Body of pancreas (tissue), 4 donors: ENCODE data around the gene DYNLT4.
"Not testable (repeated sequence)": the region's sequence is repeated elsewhere in the genome, so short reads cannot be mapped to it uniquely, and the experiment has no call there.

Source experiments
- POLR2A ChIP-seq, 3 donors: fragments of 450-650 bp; IDR thresholded peaks; one replicate each; pipeline ENCODE4 v1.6.1; 2016; ENCODE audit warnings: antibody characterized with exemption in 3 of 3, mild to moderate bottlenecking in 2 of 3
- TF ChIP-seq, protein P1 (sequence below), 7 experiments: fragments of 450-650 bp in 4 of 7; fragments of 200-600 bp in 3 of 7; sonication (generic) in 3 of 7; IDR thresholded peaks; one replicate each; pipeline ENCODE4 v1.5.1; 2016 to 2019; ENCODE audit warnings: antibody characterized with exemption in 7 of 7

DNA sequence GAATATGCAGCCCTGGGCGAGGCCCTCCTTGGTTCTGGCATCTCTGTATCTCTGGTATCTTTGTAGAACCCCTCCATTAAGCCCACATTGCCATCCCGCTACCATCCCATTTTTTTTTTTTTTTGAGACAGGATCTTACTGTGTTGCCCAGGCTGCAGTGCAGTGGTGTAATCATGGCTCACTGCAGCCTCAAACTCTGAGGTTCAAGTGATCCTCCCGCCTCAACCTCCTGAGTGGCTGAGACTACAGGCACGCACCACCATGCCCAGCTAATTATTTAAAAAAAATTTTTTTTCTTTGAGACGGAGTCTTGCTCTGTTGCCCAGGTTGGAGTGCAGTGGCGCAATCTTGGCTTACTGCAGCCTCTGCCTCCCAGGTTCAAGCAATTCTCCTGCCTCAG, 17.2 kb upstream of the DYNLT4 start:
- TF ChIP-seq POLR2A (IDR thresholded peaks at IDR 0.05), result not testable (repeated sequence)
- TF ChIP-seq, protein P1, sequence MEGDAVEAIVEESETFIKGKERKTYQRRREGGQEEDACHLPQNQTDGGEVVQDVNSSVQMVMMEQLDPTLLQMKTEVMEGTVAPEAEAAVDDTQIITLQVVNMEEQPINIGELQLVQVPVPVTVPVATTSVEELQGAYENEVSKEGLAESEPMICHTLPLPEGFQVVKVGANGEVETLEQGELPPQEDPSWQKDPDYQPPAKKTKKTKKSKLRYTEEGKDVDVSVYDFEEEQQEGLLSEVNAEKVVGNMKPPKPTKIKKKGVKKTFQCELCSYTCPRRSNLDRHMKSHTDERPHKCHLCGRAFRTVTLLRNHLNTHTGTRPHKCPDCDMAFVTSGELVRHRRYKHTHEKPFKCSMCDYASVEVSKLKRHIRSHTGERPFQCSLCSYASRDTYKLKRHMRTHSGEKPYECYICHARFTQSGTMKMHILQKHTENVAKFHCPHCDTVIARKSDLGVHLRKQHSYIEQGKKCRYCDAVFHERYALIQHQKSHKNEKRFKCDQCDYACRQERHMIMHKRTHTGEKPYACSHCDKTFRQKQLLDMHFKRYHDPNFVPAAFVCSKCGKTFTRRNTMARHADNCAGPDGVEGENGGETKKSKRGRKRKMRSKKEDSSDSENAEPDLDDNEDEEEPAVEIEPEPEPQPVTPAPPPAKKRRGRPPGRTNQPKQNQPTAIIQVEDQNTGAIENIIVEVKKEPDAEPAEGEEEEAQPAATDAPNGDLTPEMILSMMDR (IDR thresholded peaks at IDR 0.05), result not testable (repeated sequence)
